GM12801 (cell line): ENCODE data around the gene RIT2.

ENCODE experiments used
- TF ChIP-seq, protein P1 (sequence below): IDR thresholded peaks from one replicate; pipeline ENCODE4 v1.5.1; 2011; ENCODE audit warnings: control low read depth; ENCODE audit not compliant: insufficient read length; ENCODE audit errors: extremely low read depth

The RIT2 gene

DNA sequence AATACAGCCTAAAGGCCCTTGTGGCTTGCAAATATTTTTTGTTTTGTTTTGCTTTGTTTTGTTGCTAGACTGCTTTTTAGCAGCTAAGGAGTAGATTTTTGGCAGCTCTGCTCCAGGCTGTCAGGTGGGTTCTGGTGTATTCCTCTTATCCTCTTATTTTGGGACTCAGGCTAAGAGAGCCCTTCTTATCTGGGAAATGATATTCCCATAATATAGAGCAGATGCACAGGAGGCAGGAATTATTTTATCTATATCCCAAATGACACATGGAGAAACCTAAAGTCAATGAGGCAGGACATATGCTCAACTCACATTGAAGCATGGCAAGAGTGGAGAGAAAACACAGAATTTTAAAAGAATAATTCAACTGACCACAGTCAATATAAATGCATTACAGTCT, 369.6 kb downstream of the RIT2 start:
- TF ChIP-seq, protein P1, sequence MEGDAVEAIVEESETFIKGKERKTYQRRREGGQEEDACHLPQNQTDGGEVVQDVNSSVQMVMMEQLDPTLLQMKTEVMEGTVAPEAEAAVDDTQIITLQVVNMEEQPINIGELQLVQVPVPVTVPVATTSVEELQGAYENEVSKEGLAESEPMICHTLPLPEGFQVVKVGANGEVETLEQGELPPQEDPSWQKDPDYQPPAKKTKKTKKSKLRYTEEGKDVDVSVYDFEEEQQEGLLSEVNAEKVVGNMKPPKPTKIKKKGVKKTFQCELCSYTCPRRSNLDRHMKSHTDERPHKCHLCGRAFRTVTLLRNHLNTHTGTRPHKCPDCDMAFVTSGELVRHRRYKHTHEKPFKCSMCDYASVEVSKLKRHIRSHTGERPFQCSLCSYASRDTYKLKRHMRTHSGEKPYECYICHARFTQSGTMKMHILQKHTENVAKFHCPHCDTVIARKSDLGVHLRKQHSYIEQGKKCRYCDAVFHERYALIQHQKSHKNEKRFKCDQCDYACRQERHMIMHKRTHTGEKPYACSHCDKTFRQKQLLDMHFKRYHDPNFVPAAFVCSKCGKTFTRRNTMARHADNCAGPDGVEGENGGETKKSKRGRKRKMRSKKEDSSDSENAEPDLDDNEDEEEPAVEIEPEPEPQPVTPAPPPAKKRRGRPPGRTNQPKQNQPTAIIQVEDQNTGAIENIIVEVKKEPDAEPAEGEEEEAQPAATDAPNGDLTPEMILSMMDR: no peak

- TF ChIP-seq, protein P1: no peak
Observed at GRCh38 chr18:42745171-42745570, 370.3 kb downstream of the RIT2 start.

DNA sequence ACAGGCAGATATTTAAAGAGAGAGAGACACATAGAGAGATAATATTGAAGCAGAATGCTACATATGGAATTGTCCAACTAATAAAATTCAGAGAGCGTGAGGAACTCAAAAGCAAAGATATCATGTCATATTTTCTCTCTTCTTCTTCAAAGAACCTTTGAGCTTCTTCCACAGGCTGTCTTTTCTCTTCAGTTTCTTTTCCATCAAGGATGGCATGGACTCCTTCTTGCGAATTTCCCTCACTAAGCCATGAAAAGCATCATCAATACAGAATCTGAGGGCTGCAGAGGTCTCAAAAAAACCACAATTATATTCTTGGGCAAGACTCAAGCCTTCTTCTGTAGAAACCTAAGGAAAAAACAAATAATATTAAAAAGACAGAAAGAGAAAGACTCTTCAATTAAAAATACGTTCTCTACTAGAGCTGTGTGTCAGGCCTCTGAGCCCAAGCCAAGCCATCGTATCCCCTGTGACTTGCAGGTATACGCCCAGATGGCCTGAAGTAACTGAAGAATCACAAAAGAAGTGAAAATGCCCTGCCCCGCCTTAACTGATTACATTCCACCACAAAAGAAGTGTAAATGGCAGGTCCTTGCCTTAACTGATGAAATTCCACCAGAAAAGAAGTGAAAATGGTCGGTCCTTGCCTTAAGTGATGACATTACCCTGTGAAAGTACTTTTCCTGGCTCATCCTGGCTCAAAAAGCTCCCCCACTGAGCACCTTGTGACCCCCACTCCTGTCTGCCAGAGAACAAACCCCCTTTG, 371.9 kb downstream of the RIT2 start:
- TF ChIP-seq, protein P1: no peak

DNA sequence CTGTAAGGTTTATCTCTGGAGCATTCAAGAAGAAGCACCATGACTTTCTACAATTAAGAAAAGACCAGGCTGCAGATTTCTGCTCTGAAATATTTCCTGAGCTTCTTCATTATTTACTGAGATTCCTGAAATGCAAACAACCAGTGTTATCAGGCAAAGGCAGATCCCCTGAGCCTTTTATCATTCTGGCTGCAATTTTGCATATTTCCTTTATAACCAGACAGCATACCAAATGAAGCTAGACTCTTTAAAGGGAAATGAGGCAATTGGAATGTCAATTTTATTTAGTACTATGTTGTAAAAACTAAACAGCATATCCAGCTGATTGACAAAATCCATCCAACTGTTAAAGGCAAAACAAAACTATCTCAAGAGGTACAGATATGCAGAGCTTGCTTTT, 372.5 kb downstream of the RIT2 start:
- TF ChIP-seq, protein P1: no peak

- TF ChIP-seq, protein P1: no peak
Observed at GRCh38 chr18:42742474-42742873, 373.0 kb downstream of the RIT2 start.

- TF ChIP-seq, protein P1: no peak
Observed at GRCh38 chr18:42736074-42736473, 379.4 kb downstream of the RIT2 start.

DNA sequence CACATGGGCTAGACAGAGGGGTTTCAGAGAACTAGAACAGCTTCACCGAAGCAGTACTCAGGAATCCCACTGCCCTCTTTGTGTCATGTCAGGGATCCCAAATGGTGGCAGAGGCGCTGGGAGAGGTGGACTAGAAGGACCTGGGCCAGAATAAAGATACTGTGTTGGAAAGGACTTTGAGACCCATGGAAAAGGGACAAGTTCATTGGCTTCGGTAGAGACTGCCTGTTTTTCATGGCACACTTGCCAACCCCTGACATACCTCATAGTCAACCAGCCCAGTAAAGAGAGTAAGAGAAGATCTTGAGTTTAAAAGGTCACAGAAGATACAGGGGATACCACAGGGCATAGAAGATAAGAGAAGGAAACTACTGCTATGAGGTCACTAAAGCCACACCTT, 381.0 kb downstream of the RIT2 start:
- TF ChIP-seq, protein P1: no peak
